Coronary artery (tissue), 2 donors: Measurements from ENCODE around the gene NCK2.
"Not testable (repeated sequence)": the region's sequence is repeated elsewhere in the genome, so short reads cannot be mapped to it uniquely, and the experiment has no call there.

Experiments used
- DNase-seq: peaks from one replicate; pipeline ENCODE4 v3.0.0-alpha.2; 2017; ENCODE audit warnings: low spot score
- H3K27ac ChIP-seq, 2 donors: fragments of 200-600 bp; sonication (generic); one replicate each; pipeline ENCODE4 v1.5.1; 2016 to 2019
- H3K4me3 ChIP-seq: fragments of 200-600 bp; sonication (generic); 2 replicates; pipeline ENCODE4 v1.5.1; 2016; ENCODE audit warnings: mild to moderate bottlenecking, moderate library complexity
- TF ChIP-seq, protein P1 (sequence below): fragments of 200-600 bp; sonication (generic); IDR thresholded peaks from one replicate; pipeline ENCODE4 v1.5.1; 2019; ENCODE audit warnings: antibody characterized with exemption

The NCK2 gene

DNA sequence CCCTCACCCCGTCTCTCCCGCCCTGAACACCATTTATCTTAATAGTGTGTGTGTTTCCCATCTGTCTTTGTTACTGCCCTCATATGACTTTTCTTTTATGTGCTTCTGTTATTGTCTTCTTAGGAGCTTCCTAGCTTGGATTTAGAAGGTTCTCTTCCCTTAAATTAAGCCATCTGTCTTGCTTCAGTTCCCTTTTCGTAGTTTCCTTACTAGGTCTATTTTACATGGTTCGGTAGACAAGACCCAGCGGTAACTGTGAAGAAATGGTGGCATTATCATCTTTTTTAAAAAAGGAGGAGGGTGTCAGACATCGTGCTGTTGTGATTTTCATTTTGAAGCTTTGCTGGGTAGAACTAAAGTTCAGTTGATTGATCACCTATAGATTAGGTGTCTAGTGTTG, 10.3 kb downstream of the NCK2 start:
- H3K27ac ChIP-seq, result no peak overlapping the region
- DNase-seq, result no peak
- TF ChIP-seq, protein P1, sequence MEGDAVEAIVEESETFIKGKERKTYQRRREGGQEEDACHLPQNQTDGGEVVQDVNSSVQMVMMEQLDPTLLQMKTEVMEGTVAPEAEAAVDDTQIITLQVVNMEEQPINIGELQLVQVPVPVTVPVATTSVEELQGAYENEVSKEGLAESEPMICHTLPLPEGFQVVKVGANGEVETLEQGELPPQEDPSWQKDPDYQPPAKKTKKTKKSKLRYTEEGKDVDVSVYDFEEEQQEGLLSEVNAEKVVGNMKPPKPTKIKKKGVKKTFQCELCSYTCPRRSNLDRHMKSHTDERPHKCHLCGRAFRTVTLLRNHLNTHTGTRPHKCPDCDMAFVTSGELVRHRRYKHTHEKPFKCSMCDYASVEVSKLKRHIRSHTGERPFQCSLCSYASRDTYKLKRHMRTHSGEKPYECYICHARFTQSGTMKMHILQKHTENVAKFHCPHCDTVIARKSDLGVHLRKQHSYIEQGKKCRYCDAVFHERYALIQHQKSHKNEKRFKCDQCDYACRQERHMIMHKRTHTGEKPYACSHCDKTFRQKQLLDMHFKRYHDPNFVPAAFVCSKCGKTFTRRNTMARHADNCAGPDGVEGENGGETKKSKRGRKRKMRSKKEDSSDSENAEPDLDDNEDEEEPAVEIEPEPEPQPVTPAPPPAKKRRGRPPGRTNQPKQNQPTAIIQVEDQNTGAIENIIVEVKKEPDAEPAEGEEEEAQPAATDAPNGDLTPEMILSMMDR, result no peak
- no peak overlapping the region for H3K4me3 ChIP-seq

DNA sequence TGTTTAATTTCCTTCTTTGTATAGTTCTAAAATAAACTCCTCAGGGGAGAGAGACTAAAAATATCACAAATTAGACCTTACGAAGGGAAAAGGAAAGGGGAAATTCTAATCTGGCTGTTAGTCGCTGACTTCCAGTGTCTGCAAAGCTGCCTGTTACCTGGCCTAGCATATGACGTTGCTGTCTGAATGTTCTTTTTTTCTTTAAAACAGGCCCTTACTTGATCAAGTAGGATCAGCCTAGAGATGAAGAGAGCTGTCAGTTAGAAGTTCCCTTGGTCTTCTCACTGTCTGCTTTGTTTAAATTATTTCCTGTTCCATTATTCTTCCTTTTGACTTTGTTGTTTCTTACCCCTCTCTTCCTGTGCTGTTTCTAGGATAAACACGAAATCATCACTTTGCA, 11.2 kb downstream of the NCK2 start:
- DNase-seq, result no peak
- Histone ChIP-seq H3K27ac (no peak overlapping the region), H3K4me3 (no peak overlapping the region)
- TF ChIP-seq, protein P1, result no peak

DNA sequence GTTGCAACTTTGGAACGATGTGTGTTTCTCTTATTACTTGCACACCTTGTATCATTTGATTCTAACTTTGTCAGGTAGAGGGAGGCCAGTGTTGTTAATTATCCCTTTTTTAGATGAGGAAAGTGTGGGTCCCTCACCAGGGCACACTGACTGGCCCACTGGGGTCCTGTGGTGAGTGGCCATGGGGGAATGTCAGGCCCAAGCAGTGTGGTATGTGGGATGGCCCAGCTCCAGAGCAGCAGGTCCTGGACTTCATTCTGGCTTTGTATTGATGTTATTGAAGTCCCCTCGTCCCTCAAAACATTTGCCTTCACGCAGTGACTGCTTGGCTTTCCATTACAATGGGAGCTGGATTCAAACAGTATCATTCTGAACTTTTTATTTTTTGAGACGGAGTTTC, 11.7 kb downstream of the NCK2 start:
- Histone ChIP-seq H3K27ac (no peak overlapping the region), H3K4me3 (no peak overlapping the region)
- DNase-seq, result no peak
- TF ChIP-seq, protein P1, result no peak

DNA sequence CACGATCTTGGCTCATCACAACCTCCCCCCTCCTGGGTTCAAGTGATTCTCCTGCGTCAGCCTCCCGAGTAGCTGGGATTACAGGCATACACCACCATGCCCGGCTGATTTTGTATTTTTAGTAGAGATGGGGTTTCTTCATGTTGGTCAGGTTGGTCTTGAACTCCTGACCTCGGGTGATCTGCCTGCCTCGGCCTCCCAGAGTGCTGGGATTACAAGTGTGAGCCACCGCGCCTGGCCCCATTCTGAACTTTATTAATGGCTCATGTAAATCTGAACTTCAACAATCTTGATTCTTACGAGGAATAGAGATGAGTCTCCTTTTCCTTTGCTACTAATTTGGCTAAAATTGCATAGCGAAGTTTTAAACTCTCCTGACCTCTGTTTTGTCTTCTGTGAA, 12.2 kb downstream of the NCK2 start:
- not testable (repeated sequence) for H3K27ac ChIP-seq, H3K4me3 ChIP-seq, DNase-seq

DNA sequence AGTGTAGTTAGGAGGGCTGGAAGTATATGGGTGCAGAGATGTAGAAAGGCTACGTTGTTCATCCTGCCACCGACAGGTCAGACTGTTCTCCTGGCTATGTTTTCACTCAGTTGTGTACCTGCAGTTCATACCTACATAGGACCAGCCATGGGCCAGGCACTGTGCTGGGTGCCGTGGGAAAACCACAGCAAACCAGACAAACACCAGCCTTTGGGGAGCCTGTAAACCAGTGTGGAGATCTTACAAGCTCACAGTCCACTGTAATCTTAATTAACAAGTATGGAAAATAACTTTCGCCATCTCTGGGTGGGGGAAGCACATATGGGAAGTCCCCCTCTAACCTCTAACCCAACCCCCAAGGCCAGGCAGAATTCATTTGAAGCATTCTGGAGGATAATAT, 12.7 kb downstream of the NCK2 start:
- DNase-seq, result no peak
- Histone ChIP-seq H3K4me3 (no peak overlapping the region), H3K27ac (no peak overlapping the region)
- TF ChIP-seq, protein P1, result no peak

DNA sequence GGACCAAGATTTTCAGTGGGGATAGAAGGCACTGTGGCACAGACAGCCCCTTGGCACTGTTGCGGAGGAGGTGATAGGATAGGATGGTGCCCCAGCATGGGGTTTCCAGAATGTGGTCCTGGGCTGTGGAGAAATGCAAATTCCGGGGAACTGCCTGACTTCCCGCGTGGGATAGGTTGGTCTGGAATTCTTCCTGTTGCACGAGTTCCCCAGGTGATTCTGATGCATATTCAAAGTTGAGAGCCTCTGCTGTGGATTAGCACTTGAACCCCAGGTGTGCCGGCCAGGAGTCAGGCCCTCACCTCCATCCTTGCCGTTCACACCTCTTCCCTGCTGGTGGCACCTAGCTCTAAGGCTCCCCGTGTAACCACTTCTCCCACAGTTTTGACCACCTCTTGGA, 15.5 kb downstream of the NCK2 start:
- Histone ChIP-seq H3K4me3 (no peak overlapping the region), H3K27ac (no peak overlapping the region)
- TF ChIP-seq, protein P1, result no peak
- DNase-seq, result no peak

DNA sequence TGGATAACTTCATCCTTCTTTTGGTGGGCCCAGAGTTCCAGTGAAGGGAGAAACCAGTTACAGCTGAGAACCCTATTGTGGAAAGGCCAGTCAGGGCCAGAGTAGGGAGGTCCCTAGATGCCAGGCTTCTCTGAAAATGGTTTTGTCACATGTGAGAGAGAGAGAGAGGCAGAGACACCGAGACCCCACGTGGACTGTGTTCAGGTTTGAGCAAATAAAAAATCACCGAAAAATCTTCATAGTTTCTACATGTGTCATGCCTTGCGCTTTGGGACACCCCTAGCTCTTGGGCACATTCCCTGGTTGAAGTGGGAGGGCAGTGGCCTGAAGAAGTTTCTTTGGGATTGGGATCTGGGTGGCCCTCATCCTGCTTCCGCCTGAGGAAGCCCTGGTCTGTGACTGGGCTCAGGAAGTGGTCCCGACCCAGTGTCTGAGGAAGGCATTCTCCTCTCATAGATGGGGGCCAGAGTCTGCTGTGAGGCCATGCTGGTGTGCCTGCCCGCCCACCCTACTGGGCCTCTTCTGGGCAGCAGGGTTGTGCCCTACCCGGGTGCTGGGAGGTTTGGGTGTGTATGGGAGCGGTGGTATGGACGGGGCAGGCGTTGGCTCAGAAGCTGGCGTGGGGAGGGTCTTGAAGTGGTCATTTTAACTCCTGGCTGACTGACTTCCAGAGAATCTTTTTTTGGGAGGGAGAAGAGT, 16.1 kb downstream of the NCK2 start:
- Histone ChIP-seq H3K27ac (no peak overlapping the region), H3K4me3 (no peak overlapping the region)
- TF ChIP-seq, protein P1, result no peak
- no peak for DNase-seq
